ENCODE measurements around the gene SNRNP27.

SNRNP27 gene

DNA sequence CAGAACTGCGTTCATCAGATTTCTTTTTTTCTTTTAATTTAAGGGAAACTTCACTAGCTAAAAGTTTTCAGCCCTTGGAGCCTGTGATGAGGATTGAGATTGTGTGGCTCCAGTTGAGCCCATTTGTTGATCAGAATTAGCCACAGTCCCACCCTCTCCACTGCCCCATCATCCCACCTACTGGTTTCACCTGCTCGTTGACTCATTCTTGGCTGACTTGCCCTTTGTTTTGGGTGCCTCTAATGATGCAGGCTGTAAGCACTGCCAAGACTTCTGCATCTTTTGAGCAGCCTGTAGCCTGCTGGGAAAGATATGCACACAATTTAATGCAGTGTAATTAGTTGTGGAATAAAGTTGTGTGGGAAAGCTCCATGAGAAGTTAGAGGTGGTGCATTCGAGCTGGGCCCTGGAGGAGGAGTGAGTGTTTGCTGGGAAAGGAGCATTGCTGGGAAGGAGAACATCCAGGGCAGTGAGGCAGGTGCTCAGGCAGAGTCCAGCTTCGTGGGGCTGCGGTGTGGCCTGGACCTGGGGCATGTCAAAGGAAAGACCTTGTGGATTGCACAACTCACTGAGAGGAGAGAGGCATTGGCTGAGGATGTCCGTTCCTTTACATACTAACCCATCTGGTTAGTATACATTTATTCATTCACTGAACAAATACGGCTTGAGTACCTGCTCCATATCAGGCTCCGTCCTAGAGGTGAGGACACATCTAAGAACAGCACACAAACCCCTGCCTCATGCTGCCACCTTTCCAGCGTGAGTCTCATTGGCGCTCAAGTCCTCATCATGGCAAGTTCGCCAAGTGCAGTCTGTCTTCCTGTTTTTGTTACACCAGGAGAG, 49.5 kb downstream of the SNRNP27 start:
- DNase-seq (ENCODE audit: low read depth, low spot score): no peak
- peaks cover 5% of the 10 kb centered on the region for H3K36me3 ChIP-seq (ENCODE audit: insufficient read depth, insufficient read length, low read length)
- TF ChIP-seq YY1 (IDR thresholded peaks at IDR 0.05; ENCODE audit: insufficient read depth, insufficient read length): no peak
- H3K9me3 ChIP-seq (ENCODE audit: insufficient read depth, low read length): no peaks in the 10 kb centered on the region
- no peak overlapping the region for H3K9ac ChIP-seq (ENCODE audit: insufficient read length, low read depth)
- H3K4me3 ChIP-seq (ENCODE audit: insufficient read length, low read depth): no peak overlapping the region
- no peaks in the 10 kb centered on the region for H3K27me3 ChIP-seq (ENCODE audit: insufficient read depth, insufficient read length)
- H3K4me1 ChIP-seq (ENCODE audit: insufficient read depth, insufficient read length): no peaks in the 10 kb centered on the region

DNA sequence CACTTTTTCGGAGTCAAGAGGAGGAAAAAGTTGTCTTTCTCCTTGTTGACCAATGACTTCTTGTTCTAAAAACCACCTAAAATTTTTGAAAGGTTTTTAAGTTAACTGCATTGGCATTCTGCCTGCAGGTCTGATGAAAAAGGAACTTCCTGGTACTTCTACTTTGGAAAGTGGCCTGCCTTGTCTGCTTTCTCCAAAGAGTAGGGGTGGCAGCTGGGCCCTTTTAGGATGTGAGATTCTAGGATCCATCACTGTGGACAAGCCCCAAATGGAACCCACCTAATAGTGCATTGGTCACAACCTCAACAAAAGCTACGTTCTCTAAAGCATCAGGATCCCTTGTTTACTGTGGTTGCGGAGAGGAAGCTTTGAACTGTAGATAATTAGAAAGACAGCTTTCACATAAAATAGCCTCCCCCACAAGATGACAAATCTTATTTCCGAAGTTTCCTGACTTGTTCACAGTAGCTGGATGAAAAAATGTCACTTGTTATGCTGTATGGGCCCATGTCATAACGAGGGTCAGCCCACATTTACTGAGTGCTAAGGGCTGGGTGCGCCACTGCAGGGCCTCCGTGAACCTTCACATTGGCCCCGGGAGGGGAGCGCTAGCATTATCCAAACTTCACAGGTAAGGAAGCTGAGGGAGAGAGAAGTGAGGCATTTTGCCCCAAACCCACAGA, 50.2 kb downstream of the SNRNP27 start:
- Histone ChIP-seq H3K4me1 (ENCODE audit: insufficient read depth, insufficient read length) (no peaks in the 10 kb centered on the region), H3K9me3 (ENCODE audit: insufficient read depth, low read length) (no peaks in the 10 kb centered on the region), H3K36me3 (ENCODE audit: insufficient read depth, insufficient read length, low read length) (no peaks in the 10 kb centered on the region), H3K9ac (ENCODE audit: insufficient read length, low read depth) (no peak overlapping the region), H3K27me3 (ENCODE audit: insufficient read depth, insufficient read length) (no peaks in the 10 kb centered on the region), H3K4me3 (ENCODE audit: insufficient read length, low read depth) (no peak overlapping the region)
- TF ChIP-seq YY1 (IDR thresholded peaks at IDR 0.05; ENCODE audit: insufficient read depth, insufficient read length) (no peak), SUZ12 (IDR thresholded peaks at IDR 0.05; ENCODE audit: extremely low read depth, insufficient read depth, insufficient read length) (no peak), ZNF274 (IDR thresholded peaks at IDR 0.05; ENCODE audit: low read depth, low read length) (no peak)
- no peak for DNase-seq (ENCODE audit: low read depth, low spot score)

DNA sequence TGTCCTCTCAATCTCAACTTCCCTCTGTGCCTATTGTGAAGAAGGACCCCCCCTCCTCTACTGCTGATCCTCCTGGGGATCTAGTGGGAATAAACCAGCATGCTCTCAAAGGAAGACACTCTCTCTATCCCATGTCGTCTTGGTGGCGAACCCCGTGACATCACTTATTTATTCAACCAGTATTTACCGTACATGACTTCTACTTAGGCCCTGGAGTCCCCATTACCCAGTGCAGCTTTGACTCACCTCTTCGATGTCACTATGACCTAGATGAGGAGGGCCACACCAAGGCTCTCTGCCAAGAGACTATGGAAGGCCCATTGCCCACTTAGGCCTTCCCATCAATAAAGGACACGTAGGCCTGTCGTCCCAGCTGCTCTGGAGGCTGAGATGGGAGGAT, 51.0 kb downstream of the SNRNP27 start:
- Histone ChIP-seq H3K9me3 (ENCODE audit: insufficient read depth, low read length) (no peaks in the 10 kb centered on the region), H3K36me3 (ENCODE audit: insufficient read depth, insufficient read length, low read length) (no peaks in the 10 kb centered on the region), H3K27me3 (ENCODE audit: insufficient read depth, insufficient read length) (no peaks in the 10 kb centered on the region), H3K9ac (ENCODE audit: insufficient read length, low read depth) (no peak overlapping the region), H3K4me3 (ENCODE audit: insufficient read length, low read depth) (no peak overlapping the region), H3K4me1 (ENCODE audit: insufficient read depth, insufficient read length) (no peaks in the 10 kb centered on the region)
- TF ChIP-seq YY1 (IDR thresholded peaks at IDR 0.05; ENCODE audit: insufficient read depth, insufficient read length) (no peak), ZNF274 (IDR thresholded peaks at IDR 0.05; ENCODE audit: low read depth, low read length) (no peak), SUZ12 (IDR thresholded peaks at IDR 0.05; ENCODE audit: extremely low read depth, insufficient read depth, insufficient read length) (no peak)
- no peak for DNase-seq (ENCODE audit: low read depth, low spot score)

DNA sequence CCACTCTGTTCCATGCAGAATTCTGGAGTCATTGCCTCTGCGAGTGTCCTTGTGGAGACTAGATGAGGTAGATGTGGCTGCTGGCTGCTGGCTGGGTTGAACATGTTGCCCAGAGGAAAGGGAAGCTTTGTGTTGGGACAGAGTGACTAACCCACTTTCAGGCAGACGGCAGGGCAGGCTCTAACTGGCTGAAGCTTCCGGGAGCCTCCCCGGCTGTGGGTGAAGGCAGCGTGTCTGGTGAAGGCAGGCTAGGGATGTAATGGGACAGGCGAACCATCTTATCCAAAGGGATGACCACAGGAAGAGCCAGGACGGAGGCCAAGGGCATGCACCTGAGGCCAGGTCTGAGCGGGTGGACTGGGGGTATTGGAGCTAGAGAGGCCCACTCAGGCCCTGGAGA, 51.7 kb downstream of the SNRNP27 start:
- DNase-seq (ENCODE audit: low read depth, low spot score): no peak

DNA sequence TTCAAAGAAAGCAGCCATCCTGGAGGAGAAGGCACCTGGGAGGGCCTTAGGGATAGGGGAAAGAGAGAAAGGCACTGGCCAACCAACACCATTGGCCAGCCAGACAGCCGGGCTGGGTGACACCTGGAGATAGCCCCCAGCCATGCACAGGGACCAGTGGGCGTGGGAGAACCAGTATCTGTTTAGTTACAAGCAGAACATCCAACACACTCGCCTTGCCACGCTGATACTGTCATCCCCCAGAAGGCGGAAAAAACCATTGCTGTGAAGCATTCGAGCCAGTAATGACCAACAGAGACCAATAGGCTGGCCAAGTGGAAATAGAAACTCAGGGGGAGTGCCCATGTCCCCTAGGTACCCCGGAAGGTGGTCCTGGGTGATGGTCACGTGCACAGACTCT, 52.2 kb downstream of the SNRNP27 start:
- no peak for TF ChIP-seq SUZ12 (IDR thresholded peaks at IDR 0.05; ENCODE audit: extremely low read depth, insufficient read depth, insufficient read length)
- TF ChIP-seq YY1 (IDR thresholded peaks at IDR 0.05; ENCODE audit: insufficient read depth, insufficient read length): no peak
- TF ChIP-seq ZNF274 (IDR thresholded peaks at IDR 0.05; ENCODE audit: low read depth, low read length): no peak
- no peaks in the 10 kb centered on the region for H3K4me1 ChIP-seq (ENCODE audit: insufficient read depth, insufficient read length)
- no peaks in the 10 kb centered on the region for H3K9me3 ChIP-seq (ENCODE audit: insufficient read depth, low read length)
- no peaks in the 10 kb centered on the region for H3K36me3 ChIP-seq (ENCODE audit: insufficient read depth, insufficient read length, low read length)
- no peak overlapping the region for H3K9ac ChIP-seq (ENCODE audit: insufficient read length, low read depth)
- H3K27me3 ChIP-seq (ENCODE audit: insufficient read depth, insufficient read length): no peaks in the 10 kb centered on the region
- DNase-seq (ENCODE audit: low read depth, low spot score): no peak
- no peak overlapping the region for H3K4me3 ChIP-seq (ENCODE audit: insufficient read length, low read depth)

More for the DNA sequence above, 51.7 kb downstream of the SNRNP27 start:
- no peaks in the 10 kb centered on the region for H3K36me3 ChIP-seq (ENCODE audit: insufficient read depth, insufficient read length, low read length)
- no peaks in the 10 kb centered on the region for H3K9me3 ChIP-seq (ENCODE audit: insufficient read depth, low read length)
- H3K9ac ChIP-seq (ENCODE audit: insufficient read length, low read depth): no peak overlapping the region
- no peak overlapping the region for H3K4me3 ChIP-seq (ENCODE audit: insufficient read length, low read depth)
- TF ChIP-seq ZNF274 (IDR thresholded peaks at IDR 0.05; ENCODE audit: low read depth, low read length): no peak
- no peak for TF ChIP-seq YY1 (IDR thresholded peaks at IDR 0.05; ENCODE audit: insufficient read depth, insufficient read length)
- no peak for TF ChIP-seq SUZ12 (IDR thresholded peaks at IDR 0.05; ENCODE audit: extremely low read depth, insufficient read depth, insufficient read length)
- H3K4me1 ChIP-seq (ENCODE audit: insufficient read depth, insufficient read length): no peaks in the 10 kb centered on the region
- H3K27me3 ChIP-seq (ENCODE audit: insufficient read depth, insufficient read length): no peaks in the 10 kb centered on the region

DNA sequence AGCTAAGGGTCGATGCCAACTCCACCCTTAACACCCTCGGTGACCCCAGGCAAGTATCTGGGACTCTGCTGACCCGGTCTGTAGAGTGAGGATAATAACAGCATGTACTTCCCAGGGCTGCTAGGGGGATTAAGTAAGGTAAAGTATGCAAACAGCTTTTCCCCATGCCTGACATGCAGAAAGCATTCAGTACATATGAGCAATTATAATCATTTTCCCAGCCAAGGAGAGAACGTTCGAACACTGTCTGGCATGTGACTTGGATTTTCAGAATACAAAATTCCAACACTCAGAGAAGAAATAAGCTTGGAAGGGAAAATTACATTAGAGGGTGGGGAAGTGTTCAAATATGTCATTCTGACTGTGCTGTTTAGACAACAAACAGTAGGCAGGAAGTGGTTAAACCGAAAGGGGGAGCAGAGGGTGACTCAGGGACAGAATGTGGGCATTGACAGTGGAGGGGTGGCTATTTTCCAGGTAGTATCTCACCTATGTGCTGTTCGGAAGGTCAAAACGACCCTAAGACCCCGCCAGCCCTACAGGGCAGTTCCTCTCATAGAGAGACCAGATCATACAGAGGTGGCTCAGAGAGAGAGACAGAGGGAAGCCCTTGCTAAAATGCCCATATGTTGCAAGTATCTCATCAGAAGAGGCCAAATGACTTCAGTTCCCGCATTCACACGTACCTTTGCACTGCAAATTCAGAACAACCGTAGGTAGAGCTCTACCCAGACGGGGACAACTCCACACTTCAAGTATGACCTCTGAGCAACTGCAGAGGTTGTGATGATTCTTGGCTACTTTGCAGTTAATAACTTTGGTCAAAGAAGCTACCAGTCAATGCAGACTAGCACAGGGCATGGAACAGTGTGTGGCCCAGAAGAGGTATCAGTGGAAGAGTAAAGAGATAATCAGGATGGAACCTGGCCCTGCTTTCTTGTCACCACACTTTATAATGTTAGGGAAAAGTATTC, 52.9 kb downstream of the SNRNP27 start:
- H3K4me1 ChIP-seq (ENCODE audit: insufficient read depth, insufficient read length): no peaks in the 10 kb centered on the region
- no peaks in the 10 kb centered on the region for H3K9me3 ChIP-seq (ENCODE audit: insufficient read depth, low read length)
- H3K36me3 ChIP-seq (ENCODE audit: insufficient read depth, insufficient read length, low read length): no peaks in the 10 kb centered on the region
- no peak for TF ChIP-seq ZNF274 (IDR thresholded peaks at IDR 0.05; ENCODE audit: low read depth, low read length)
- TF ChIP-seq SUZ12 (IDR thresholded peaks at IDR 0.05; ENCODE audit: extremely low read depth, insufficient read depth, insufficient read length): no peak
- no peak for TF ChIP-seq YY1 (IDR thresholded peaks at IDR 0.05; ENCODE audit: insufficient read depth, insufficient read length)
- DNase-seq (ENCODE audit: low read depth, low spot score): no peak
- H3K9ac ChIP-seq (ENCODE audit: insufficient read length, low read depth): no peak overlapping the region
- H3K27me3 ChIP-seq (ENCODE audit: insufficient read depth, insufficient read length): no peaks in the 10 kb centered on the region
- no peak overlapping the region for H3K4me3 ChIP-seq (ENCODE audit: insufficient read length, low read depth)
